ELF-1 (cell line): Measurements from ENCODE around the gene LPAR5.

Experiments
- DNase-seq: peaks from one replicate; pipeline ENCODE4 v3.0.0-alpha.2; 2016; ENCODE audit warnings: low read depth, low spot score

The LPAR5 gene

DNA sequence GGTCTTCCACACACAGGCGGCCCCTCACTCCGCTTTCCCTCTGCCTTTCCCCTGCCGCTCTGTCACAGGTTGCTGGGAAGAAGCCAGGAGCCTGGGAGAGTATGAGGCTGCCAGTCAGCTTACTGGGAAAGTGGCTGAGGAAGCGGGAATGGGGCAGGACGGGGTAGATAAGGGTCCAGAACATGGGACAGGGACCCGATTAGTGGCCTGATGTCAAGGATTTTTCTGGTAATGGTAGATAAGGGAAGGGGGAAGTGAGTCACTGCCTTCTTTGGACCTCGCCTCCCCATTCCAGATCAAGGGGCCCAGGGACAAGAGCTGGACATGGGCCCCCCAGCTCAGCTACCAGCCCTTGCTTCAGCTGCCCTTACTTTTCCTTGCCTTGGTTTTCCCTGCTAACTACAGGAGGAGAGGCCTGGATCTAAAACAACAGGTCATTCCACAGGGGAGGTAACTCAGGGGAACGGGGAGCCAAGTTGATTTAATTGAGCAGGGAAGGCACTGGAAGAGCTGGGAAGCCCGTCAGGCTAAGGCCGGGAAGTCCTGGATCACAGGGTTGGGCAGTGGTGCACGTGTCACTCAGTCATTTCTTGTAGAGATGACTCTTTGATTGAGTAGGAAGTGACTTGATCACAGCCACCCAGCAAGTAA lies 3.5 kb upstream of the LPAR5 start:
- no peak for DNase-seq

DNA sequence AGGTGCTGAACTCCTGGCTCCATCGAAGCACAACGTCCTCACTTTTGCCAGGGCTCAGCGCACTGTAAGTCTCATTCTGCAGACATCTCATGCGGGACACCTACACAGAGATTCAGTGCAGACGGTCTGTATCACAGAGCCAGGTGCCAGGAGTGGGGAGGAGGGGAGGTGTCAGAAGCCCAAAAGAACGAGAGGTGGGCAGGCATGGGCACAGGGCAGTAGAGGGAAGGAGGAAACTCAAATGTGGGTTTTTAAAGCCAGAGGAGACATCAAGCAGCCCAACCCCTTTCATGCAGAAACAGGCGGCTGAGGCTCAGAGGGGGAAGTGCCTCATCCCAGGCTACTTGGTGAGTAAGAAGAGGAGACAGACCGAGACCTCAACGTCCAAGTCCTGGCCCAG lies 2.5 kb upstream of the LPAR5 start:
- DNase-seq = no peak

DNA sequence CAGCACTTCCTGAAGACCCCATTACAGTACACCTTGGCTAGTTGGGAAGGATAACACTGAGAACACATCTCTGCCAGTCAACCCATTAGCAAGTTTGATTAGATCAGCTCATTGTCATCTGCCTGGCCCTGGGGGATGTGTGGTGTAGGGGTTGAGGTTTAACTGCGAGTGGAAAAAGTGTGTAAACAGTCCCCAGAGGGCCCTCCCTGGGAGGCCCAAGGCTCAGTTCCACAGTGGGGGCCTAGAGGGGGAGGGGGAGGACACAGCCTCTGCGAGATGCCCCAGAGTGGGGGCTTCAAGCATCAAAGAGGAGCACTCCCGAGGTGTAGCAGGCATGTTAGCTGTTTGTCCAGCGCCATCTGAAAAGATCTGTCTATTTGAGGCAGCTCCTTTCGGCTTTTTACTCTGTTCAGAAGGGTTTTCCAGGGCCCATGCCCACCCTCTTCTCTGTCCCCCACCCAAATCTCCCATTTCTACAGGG lies 344 bp downstream of the LPAR5 start:
- peak; percentile 36 for DNase-seq

DNA sequence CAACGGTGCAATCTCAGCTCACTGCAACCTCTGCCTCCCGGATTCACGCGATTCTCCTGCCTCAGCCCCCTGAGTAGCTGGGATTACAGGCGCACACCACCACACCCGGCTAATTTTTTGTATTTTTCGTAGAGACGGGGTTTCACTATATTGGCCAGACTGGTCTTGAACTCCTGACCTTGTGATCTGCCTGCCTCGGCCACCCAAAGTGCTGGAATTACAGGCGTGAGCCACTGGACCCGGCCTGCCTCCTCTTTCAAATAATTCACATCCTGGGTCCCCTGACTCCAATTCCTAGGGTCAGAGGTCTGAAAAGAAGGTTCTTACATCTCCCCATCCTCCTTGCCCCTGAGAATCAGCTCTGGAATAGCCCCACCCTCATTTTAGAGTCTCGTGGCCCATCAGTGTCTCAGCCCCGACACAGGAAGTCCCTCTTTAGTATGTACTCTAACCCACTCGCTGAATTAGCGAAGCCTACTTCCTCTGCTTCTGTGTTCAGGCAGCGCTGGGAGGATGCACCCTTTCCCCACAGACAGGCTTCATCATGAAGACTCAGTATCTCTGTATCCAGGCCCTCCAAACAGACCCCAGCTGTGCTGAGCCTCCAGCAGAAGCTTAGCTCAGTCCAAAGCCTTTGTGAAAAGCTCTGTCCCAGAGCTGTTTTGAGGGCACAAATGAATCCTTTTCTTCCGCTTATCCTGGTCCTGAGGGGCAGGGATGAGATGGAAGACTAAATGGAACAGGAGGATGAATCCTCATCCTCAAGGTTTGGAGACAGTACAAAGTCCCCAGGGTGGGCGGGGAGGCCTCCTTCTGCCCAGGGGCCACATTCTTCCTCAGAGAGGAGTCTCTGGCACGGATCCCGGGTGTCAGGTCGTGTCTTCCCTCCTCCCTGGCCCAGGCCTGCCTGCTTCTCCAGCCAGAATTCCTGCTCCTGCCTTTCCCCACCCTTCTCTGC lies 3.5 kb downstream of the LPAR5 start:
- peak; percentile 65 for DNase-seq

DNA sequence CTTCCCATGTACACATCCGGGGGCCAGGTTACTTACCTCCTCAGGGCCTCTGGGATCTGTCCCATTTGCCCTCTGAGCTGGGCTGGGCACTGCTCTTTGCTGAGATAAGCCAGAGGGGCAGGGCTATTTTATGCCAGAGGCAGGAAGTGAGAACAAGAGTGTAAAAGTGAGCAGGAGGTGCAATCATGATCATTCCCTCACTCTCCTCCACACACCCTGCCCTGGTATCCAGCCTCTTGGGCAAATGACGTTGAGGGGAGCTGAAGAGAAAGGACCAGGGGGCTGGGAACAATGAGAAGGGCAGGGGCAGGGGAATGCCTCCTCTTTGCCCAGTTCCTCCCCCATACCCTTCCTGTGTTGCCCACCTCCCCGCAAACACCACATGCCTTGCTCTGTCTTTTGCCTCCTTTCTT lies 4.2 kb downstream of the LPAR5 start:
- DNase-seq = no peak

DNA sequence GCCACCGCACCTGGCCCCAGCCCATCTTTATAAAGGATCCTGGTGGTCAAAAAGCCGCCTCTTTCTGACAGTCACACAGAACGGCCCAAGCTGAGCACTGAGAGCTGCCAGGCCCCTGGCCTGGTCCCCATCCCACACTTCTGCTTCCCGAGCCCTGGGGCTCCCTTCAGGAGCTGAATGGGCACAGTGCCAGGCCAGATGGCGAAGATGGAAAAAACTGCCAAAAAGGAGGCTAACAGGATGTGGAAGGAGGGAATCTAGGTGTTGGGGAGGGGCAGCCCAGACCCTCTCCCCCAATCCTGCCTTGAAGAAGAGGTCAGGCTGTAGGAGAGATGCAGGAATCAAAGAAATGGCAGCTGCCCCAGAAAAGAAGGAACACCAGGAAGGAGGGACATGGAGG lies 5.0 kb downstream of the LPAR5 start:
- no peak for DNase-seq

DNA sequence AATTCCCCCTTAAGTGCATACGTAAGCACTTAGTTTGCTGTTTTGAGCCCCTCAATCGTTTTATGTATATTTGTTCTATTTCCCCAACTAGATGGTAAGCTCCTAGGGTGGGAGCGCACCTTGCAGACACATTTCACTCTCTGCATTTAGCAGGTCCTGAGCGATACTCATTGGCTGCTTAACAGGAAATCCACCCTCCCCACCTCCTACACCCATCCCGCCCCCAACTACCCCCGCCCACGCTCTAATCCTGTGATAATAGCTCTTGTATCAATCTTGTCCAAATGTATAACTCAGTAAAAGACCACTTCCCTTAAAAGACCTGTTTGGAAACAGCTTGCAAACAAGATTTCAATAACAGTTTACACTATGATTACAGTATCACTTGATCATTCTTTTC lies 8.1 kb downstream of the LPAR5 start:
- no peak for DNase-seq

DNA sequence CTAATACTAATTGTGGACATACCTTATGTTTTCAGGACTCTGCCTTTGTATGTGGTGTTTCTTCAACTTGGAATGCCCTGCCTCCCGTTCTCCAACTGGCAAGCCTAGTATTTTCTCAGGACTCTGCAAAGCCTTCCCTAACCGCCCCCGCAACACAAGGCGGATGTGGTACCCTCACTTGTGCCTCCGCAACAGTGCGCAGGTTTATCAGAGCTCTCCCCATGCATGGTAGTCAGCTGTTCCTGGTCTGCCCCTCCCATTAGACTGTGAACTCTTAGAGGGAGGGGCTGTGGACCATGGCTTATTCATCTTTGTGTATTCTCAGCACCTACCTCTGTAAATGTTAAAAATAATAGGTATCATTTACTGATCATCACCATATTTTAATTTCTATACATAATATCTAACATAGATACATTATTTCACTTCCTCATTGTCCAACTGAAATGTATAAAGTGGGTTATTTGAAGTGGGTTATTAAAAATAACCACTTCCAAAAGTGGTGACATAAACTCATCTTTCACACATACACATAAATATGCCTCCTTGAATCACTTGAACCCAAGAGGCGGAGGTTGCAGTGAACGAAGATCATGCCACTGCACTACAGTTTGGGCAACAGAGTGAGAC lies 9.0 kb downstream of the LPAR5 start:
- DNase-seq = no peak

DNA sequence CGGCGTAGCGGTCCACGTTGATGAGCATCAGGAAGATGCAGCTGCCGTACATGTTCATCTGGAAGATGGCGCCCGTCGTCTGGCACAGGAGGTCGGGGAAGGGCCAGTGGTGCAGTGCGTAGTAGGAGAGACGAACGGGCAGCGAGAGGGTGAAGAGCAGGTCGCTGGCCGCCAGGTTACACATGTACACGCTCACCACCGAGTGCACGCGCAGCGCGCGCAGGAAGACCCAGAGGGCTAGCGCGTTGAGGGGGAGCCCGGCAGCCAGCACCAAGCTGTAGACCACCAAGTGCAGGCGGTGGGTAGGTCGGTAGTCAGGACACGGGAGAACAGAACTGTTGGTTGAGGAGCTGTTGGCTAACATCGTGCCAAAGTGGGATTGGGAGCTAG lies 14.9 kb downstream of the LPAR5 start:
- DNase-seq = no peak

DNA sequence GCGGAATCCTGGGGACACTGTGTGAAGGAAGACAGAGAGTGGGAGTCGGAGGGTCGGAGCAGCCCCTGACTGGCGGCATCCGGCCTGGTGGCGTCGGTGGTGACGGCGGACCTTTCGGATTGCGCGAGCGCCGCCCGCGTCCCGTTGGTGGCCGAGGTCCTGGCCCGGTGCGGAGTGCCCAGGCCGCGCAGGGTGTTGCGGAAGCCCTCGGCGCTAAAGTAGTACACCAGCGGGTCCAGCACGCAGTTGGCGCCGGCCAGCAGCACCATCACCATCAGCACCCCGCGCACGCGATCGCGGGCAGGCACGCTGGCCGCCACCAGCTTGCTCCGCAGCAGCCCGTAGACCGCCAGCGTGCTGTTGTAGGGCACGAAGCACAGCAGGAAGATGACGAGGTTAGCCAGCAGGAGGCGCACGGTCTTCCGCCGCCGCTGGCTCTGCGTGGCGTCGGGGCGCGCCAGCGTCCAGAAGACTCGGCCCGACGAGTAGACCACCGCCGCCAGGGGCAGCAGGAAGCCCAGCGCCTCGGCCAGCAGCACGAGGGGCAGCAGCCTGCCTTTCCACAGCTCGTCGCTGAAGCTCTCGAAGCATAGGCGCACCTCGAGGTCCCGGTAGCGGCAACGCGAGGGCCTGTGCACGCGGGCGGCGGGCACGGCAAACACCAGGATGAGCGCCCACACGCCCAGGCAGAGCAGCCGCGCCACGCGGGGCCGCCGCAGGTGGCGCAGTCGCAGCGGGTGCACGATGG lies 15.4 kb downstream of the LPAR5 start:
- peak; percentile 97 for DNase-seq

DNA sequence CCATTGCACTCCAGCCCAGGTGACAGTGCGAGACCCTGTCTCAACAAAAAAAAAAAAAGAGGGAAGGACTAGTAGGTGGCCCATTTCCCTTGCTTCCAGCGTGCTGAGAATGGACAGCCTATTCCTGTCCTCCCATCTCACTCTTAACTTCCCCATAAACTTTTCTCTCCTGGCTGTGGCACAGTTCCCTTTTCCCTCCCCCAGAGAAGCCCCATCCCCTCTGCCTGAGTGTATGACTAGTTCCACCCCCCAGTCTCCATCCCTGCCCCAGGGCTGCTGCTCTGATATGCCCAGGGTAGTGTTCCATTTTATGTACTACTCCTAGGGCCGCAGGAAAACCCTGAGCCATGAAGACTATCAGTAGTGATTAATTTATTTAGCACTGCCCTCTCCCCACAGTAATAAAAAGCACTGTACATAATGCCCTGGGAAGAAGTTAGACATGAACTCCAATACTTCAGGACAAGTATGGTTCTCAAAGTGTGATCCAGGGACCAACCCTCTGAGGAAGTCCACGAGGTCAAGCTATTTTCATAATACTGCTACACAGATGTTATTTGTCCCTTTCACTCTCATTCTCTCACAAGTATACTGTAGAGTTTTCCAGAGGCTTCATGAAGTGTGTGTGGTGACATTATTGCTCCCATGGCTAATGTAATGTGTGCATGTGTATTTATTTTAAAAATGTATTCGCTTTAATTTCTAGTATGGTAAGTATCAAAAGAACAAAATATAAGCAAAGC lies 17.1 kb downstream of the LPAR5 start:
- no peak for DNase-seq

DNA sequence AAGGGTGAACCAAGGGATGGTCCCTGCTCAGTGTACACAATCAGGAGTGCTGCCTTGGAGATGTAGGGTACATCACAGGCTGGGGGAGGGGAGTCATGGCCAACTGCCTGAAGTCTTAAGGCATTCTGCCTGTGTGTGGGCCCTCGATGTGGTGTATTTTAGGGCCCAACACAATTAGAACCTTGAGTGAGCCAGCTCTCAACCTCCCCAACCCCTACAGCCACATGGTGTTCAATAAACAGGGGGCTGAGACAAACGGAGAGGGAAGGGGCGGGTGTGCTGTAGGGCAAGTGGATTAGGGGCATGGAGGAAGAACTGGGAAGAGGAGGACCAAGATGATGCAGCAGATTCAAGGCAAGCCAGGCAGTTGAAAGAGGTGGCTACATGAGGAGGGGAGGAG lies 20.0 kb downstream of the LPAR5 start:
- no peak for DNase-seq

DNA sequence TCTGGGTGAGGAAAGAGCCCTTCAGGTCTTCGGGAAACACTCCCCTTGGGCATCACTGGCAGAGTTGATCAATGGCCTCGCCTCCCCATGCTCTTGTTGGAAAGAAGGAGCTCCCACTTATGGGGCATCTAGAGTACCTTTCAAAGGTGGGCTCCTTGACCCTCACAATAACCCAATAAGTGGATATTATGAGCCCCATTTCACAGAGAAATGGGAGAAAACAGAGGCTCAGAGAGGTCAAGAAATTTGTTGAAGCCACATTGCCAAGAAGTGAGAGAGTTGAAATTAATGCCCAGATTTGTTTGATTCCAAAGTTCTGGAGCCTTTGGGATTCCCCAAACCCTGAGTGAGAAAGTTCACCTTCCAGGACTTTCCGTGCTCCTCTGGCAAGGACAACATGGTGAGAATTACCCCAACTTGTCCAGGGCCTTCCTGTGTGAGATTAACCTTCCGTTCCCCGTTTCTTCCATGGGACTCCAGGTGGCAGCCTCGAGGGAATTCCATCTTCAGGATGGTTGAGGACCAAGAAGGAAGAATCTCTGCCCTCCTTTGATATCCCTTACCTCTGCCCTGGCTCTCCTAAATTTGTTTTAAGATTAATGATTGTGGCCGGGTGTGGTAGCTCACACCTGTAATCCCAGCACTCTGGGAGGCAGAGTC lies 21.1 kb downstream of the LPAR5 start:
- peak; percentile 35 for DNase-seq

DNA sequence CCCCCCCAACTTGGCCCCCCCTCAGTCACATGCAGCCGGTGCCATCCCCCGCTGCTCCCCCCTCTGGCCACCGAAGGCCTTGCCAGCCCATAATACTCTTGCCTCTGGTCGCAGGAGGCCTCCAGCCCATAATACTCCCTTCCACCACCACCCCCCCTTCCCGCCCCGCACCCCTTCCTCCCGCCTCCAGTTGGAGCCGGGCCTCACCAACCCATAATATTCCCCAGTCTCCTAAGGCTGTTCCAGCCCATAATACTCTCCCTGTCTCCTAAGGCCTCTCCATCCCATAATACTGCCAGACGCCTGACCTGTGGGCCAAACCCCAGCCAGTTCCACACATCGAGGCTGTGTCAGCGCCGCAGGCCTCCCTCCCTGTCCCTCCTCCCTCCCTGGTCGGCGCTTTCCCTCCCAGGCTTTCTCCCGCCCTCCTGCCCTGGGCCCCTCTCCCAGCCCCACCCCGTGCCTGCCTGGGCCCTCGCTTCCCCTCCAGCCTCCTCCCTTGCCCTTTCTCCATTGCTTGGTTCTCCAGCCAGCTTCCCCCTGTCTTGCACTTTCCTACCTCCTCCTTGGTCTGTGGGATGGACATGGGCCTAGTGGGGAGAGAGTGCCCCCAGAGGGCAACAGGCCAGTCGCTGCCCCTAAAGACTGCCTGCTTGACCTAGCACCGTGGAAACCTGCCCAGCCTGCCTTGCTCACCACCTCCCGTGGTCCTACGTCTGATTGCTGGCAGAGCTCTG lies 21.8 kb downstream of the LPAR5 start:
- DNase-seq = peak; percentile 97

DNA sequence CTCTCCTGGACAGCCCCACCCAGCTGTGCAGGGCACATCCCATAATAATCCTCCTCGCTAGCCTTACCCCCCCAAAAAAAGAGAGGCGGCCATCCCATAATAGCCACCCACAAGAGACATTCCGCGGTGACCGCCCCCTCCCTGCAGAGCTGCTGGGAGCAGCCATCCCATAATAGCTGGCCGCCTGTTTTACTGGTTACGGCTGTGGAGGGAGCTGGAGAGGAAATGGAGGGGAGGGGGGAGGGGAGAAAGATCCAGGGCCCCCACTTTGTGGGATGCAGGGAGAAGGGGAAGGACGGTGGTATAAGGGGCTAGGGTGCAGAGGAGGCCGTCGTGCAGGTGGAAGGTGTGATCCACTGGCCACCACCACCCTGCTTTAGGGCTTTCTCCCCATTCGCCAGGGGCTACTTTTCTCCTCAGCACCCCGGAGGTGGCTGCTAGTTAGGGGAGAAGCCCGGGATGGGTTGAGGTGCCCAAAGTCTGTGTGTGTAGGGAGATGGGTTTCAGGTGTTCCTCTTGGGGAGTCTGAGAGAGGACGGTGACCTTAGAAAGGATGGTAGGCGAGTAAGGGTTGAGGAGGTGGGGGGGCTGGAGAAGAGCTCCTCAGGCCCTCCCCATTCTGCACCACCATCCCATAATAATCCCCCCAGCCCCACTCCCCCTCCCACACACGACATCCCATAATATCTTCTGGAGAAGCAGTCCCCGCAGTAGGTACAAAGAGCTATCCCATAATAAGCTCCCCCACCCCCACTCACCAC lies 22.6 kb downstream of the LPAR5 start:
- peak; percentile 83 for DNase-seq

DNA sequence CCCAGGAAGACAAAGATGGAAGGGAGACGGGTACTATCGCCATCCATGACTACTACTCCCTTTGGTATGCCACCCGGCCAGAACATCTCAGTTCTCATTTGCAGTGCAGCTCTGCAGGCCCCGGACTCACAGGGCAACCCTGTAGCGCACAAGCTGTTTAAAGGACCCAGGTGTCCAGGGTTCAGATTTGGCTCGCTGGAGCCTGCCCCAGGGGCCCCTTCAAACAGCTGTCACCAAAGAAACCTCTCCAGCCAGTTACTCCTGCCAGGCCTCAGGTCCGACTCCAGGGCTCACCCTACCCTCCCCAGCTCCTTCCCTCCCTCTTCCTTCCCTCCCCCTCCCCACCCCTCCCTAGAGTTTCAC lies 23.1 kb downstream of the LPAR5 start:
- DNase-seq = no peak

DNA sequence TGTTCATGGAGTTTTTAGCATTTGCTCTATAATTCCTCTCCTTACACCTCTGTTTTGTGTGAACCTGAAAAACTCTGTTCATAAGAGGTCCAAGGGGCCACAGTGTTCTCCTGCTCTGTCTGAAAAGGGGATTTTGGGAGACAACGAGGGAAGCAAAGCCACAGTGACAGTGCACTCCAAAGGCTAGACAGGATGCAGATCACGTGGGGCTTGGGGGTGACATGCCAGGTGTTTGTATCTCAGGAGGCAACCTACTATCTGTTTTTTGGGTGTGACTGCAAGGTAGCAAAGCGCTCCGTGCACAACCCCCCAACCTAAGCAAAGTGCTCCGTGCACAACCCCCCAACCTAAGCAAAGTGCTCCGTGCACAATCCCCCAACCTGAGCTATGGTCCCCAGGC lies 23.5 kb downstream of the LPAR5 start:
- no peak for DNase-seq

DNA sequence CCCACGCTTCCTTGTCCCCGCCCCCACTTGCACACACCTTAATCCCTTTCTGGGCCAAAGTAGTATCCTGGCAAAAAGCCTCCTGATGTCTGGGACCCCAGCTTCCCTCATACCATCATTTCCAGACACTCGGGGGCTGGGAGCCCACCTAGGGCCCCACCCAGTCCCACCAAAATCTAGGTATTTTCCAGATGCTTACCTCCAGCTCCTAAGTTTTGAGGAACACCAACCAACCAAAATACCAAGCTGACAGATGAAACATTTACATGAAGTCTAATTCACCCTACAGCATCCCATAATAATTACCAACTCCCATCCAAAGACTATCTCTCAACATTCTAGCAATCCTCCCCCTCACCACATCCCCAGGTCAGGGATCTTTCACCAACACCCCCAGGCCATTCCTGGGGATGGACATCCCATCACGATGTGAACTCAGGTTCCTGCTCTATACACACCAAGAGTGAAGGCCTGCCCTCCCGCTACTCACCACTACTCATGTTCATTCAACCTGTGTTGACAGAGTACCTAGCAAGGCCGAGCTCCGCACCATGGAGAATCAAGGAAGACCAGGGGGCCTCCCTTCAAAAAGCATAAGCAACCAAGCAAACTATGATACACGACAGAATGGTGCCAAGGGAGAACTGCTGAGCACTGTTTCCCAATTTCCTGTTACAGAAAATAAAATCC lies 27.0 kb downstream of the LPAR5 start:
- DNase-seq = peak; percentile 39
